Hepatocyte (in vitro differentiated cells): Measurements from ENCODE around the gene FGF21.

Source experiments
- EZH2phosphoT487 ChIP-seq: fragments of 200-600 bp; sonication (generic); IDR thresholded peaks from one replicate; pipeline ENCODE4 v1.6.1; 2018; ENCODE audit warnings: antibody characterized with exemption, mild to moderate bottlenecking, low read depth, moderate library complexity; ENCODE audit not compliant: unreplicated experiment, severe bottlenecking
- TF ChIP-seq, protein P1 (sequence below): fragments of 200-600 bp; sonication (generic); IDR thresholded peaks from 2 replicates; pipeline ENCODE4 v1.5.1; 2016; ENCODE audit warnings: antibody characterized with exemption, mild to moderate bottlenecking; ENCODE audit not compliant: poor library complexity

DNA sequence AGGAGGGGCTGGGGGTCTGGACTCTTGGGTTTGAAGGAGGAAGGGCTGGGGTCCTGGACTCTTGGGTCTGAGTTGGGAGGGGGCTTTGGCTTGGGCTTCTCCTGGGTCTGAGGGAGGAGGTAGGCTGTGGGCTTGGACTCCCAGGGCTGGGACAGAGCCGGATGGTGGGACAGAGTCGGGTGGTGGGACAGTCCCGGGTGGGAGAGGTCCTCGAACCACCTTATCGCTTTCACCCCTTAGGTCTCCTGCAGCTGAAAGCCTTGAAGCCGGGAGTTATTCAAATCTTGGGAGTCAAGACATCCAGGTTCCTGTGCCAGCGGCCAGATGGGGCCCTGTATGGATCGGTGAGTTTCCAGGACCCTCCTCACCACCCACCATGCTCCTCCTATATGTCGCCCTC lies 1.4 kb downstream of the FGF21 start:
- TF ChIP-seq, protein P1, sequence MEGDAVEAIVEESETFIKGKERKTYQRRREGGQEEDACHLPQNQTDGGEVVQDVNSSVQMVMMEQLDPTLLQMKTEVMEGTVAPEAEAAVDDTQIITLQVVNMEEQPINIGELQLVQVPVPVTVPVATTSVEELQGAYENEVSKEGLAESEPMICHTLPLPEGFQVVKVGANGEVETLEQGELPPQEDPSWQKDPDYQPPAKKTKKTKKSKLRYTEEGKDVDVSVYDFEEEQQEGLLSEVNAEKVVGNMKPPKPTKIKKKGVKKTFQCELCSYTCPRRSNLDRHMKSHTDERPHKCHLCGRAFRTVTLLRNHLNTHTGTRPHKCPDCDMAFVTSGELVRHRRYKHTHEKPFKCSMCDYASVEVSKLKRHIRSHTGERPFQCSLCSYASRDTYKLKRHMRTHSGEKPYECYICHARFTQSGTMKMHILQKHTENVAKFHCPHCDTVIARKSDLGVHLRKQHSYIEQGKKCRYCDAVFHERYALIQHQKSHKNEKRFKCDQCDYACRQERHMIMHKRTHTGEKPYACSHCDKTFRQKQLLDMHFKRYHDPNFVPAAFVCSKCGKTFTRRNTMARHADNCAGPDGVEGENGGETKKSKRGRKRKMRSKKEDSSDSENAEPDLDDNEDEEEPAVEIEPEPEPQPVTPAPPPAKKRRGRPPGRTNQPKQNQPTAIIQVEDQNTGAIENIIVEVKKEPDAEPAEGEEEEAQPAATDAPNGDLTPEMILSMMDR, result no peak
- TF ChIP-seq EZH2phosphoT487, result no peak
